ENCODE results near the gene SDCBP2. TPM values are rescaled to one million over a fixed set of nuclear protein-coding genes. Genes with fewer than 3 reads are reported as not detected.

The SDCBP2 gene
- total RNA-seq, 1 donor from 2014 or later, result 2.2 TPM

DNA sequence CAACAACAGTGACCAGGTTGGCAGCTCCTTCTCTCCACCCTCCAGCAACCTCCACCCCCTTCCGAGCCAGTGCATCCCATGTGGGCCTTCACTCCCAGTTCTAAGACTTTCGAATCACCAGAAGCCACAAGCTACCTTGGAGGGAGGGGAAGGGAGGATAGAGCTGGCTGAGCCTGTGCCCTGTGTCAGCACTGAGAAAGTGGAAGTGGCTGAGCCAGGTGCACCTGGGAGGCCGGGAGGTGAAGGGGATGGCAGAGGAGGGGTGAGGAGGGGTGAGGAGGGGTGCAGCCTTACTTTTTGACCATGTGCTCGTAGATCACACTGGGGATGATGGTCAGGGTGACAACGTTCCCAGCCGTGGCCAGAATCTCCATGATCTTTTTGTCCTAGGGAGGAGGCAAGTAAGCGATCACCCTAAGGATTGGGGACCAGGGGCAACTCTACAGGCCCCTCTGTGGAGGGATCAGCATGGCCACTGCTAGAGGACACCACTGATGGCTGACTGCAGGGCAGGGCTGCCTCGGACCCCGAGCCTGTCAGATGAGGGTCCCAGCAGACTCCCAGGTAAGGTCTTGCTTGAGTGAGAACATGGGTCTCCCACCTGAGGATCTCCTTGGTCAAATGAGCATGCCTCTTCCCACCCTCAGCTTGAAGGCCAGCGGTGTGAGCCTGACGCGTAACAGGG is 18.3 kb downstream of the SDCBP2 start:
- Mint-ChIP-seq H3K9me3 (no peaks in the 10 kb centered on the region), H3K4me3 (no peak overlapping the region), H3K27me3 (ENCODE audit: insufficient read depth) (peaks cover 12% of the 10 kb centered on the region), H3K4me1 (ENCODE audit: low read depth) (no peaks in the 10 kb centered on the region), H3K27ac (no peak overlapping the region), H3K36me3 (ENCODE audit: low read depth) (no peaks in the 10 kb centered on the region)
- DNase-seq (ENCODE audit: low spot score), result no peak
- intact Hi-C loops (cut with micrococcal nuclease), result no loop called here

DNA sequence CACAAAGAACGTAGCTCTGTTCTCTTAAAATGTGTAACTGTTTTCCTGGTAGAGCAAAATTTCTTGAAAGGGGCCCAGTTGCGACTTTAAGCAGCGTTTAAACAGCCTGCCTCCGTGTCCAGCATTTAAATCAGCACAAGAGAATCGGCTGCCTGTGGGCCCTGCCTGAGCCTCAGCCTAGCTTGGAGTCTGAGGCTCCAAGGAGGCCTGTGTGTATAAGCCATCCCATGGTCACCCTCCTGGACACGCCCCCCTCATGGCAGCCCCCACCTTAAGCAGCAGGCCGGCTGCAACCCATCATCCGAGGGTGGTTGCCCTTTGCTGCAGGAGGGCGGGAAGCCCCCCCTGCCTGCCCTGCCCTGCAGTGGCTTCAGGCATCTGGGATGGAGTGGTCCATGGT is 18.9 kb downstream of the SDCBP2 start:
- Mint-ChIP-seq H3K9me3 (no peaks in the 10 kb centered on the region), H3K27ac (no peak overlapping the region), H3K36me3 (ENCODE audit: low read depth) (no peaks in the 10 kb centered on the region), H3K4me3 (no peak overlapping the region), H3K27me3 (ENCODE audit: insufficient read depth) (peaks cover 6% of the 10 kb centered on the region), H3K4me1 (ENCODE audit: low read depth) (no peaks in the 10 kb centered on the region)
- intact Hi-C loops (cut with micrococcal nuclease), result no loop called here
- no peak for DNase-seq (ENCODE audit: low spot score)

DNA sequence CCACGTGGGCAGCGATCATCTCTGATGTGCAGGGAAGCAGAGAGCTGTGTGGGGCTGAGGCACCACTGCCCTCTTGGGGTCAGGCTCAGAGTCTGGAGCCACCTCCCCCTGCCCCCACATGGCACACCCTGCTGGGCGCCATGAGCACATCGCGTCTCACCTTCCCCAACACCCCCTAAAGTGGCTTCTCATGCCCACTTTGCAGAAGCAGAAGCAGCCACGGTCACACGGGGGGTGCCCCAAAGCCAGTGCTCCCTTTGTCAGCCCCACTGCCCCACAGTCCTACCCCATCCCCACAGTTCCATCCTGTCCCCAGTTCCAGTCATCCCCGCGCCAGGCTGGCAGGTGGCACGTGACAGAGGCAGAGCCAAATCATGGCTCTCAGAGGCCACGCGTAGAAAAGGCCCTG is 19.5 kb downstream of the SDCBP2 start:
- Mint-ChIP-seq H3K4me1 (ENCODE audit: low read depth) (no peaks in the 10 kb centered on the region), H3K36me3 (ENCODE audit: low read depth) (no peaks in the 10 kb centered on the region), H3K27me3 (ENCODE audit: insufficient read depth) (no peaks in the 10 kb centered on the region), H3K27ac (no peak overlapping the region), H3K4me3 (no peak overlapping the region), H3K9me3 (no peaks in the 10 kb centered on the region)
- intact Hi-C loops (cut with micrococcal nuclease), result no loop called here
- DNase-seq (ENCODE audit: low spot score), result no peak

DNA sequence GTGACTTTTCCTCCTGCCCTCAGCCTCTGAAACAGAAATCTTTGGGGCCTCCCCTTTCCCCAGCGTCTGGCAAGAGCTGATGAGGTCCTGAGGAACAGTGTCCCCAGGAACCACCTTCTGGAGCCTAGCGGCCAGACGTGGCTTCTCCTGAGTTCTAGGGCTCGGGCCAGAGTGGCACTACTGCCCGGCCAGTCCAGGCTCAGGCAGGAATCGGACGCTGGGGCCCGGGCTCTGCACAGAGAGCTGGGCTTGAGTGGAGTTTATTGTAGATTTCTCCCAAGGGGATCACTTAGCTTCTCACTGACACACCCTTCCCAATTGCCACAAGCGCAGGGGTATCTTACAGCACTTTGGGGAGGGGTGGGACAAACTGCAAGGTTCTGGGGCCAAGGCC is 20.2 kb downstream of the SDCBP2 start:
- H3K36me3 Mint-ChIP-seq (ENCODE audit: low read depth), result no peaks in the 10 kb centered on the region
- no peaks in the 10 kb centered on the region for H3K4me1 Mint-ChIP-seq (ENCODE audit: low read depth)
- H3K27ac Mint-ChIP-seq, result no peak overlapping the region
- no peaks in the 10 kb centered on the region for H3K27me3 Mint-ChIP-seq (ENCODE audit: insufficient read depth)
- DNase-seq (ENCODE audit: low spot score), result no peak
- no peak overlapping the region for H3K4me3 Mint-ChIP-seq
- H3K9me3 Mint-ChIP-seq, result no peaks in the 10 kb centered on the region
- intact Hi-C loops (cut with micrococcal nuclease), result no loop called here

DNA sequence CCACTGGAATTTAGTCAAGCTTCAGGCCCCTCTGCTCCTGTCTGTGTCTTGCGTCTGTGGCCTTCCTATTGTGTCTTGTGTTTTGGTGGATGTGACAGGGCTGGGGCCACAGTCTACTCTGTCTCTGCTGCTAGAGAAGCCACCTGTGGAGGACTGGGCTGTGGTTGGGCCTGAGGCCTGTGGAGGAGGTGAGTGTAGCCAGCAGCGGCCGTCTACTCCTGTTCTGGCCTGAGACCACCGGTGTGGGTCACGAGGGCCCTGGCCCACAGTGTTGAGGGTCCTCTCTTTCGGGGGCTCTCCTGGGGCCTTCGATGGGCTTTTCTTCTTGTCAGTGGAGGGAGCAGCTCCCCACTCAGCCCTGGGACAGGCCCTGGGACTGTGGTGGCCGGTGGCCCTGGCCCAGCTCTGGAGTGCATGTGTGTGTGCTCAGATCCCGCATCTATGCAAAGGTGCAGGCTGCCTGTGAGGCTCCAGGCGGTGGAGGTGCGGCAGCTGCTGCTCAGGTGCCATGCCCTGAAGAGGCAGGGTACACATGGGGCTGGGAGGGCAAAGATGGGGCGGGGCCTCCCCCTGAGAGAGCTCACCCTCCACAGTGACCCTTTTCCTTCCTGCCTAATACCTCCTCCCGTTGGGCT is 20.8 kb downstream of the SDCBP2 start:
- Mint-ChIP-seq H3K36me3 (ENCODE audit: low read depth) (no peaks in the 10 kb centered on the region), H3K27ac (no peak overlapping the region), H3K4me3 (no peak overlapping the region), H3K4me1 (ENCODE audit: low read depth) (no peaks in the 10 kb centered on the region), H3K27me3 (ENCODE audit: insufficient read depth) (no peaks in the 10 kb centered on the region), H3K9me3 (no peaks in the 10 kb centered on the region)
- no peak for DNase-seq (ENCODE audit: low spot score)
- intact Hi-C loops (cut with micrococcal nuclease), result no loop called here

DNA sequence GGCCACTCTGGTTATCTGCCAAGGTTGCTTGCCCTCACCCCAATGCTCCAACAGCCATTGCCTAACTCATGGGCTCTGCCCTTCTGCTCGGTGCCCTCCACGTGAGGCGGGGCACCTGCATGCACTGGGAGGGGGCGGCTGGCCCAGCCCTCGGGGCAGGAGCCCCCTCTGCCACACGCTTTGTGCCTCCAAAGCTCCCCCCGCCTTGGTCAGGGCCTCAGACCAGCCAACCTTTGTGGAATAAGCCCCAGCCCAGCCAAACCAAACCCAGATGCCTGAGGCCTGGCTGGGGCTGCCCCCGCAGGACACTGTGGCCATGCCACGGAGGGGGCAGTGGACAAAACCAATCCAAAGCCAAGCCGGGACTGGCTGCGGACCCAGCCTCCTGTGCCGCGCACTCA is 21.4 kb downstream of the SDCBP2 start:
- Mint-ChIP-seq H3K9me3 (no peaks in the 10 kb centered on the region), H3K4me1 (ENCODE audit: low read depth) (no peaks in the 10 kb centered on the region)

DNA sequence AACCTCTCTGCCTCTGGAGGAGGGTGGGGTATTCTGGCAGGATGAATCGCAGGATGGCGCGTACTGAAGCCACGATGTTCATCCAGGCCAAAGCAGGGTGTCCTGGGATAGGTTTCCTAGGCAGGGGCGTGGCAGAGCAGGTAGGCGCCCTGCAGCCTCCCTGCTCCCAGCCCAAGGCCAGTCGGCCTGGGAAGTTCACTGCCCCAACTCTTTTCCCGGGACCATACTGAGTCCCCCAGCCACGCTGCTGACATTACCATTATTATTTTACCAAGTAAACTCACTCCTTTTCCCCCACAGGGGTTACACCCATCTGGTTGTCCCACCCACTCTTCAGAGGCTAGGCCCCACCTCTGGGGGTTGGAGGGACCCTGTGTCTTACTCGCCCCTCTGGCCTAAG is 21.8 kb downstream of the SDCBP2 start:
- H3K36me3 Mint-ChIP-seq (ENCODE audit: low read depth), result no peaks in the 10 kb centered on the region
- no peak overlapping the region for H3K4me3 Mint-ChIP-seq
- no peak overlapping the region for H3K27ac Mint-ChIP-seq
- intact Hi-C loops (cut with micrococcal nuclease), result no loop called here
- no peaks in the 10 kb centered on the region for H3K4me1 Mint-ChIP-seq (ENCODE audit: low read depth)
- DNase-seq (ENCODE audit: low spot score), result no peak
- no peaks in the 10 kb centered on the region for H3K27me3 Mint-ChIP-seq (ENCODE audit: insufficient read depth)
- H3K9me3 Mint-ChIP-seq, result no peaks in the 10 kb centered on the region

More for the DNA sequence above, 21.4 kb downstream of the SDCBP2 start:
- Mint-ChIP-seq H3K4me3 (no peak overlapping the region), H3K36me3 (ENCODE audit: low read depth) (no peaks in the 10 kb centered on the region), H3K27me3 (ENCODE audit: insufficient read depth) (no peaks in the 10 kb centered on the region), H3K27ac (no peak overlapping the region)
- no peak for DNase-seq (ENCODE audit: low spot score)
- intact Hi-C loops (cut with micrococcal nuclease), result no loop called here

DNA sequence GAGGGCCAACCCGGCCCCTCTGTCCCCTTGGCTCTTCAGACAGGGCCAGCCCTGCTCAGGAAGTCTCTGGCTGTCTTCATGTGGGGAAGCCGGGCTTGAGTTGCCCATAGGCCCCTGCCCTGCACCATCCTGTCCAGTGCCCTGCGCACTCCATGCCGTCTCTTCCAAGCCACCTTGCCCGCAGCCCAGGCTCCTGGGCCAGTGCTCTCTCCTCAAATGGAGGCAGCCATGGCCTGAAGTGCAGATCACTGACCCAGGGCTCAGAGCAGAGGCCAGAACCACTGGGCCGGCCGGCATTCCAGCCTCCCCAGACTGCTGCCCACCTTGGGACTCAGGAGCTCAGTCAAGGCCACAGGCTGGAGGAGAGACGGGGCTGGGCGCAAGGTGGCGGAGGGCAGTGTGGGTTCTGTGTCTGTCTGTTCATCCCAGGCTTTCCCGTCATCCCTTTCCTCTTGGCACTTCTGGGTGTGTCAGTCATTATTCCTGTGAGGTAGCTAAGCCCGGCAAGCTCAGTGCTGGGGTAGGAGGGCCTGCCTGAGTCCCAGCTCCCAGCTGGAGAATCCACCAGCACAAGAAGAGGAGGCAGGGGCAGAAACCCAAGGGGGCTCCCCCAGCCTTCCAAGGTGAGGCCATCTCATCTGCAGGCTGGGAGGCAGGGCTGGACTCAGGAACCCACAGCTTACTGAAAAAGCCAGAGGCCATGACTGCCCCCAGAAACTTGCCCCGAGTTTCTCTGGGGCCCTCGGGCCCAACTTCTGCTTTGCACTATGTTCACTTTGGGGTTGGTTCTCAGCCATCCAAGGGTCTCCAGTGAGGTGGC is 22.4 kb downstream of the SDCBP2 start:
- no peaks in the 10 kb centered on the region for H3K9me3 Mint-ChIP-seq
- H3K36me3 Mint-ChIP-seq (ENCODE audit: low read depth), result no peaks in the 10 kb centered on the region
- H3K4me3 Mint-ChIP-seq, result no peak overlapping the region
- no peaks in the 10 kb centered on the region for H3K27me3 Mint-ChIP-seq (ENCODE audit: insufficient read depth)
- no peak overlapping the region for H3K27ac Mint-ChIP-seq
- DNase-seq (ENCODE audit: low spot score), result no peak
- H3K4me1 Mint-ChIP-seq (ENCODE audit: low read depth), result no peaks in the 10 kb centered on the region
- intact Hi-C loops (cut with micrococcal nuclease), result no loop called here

DNA sequence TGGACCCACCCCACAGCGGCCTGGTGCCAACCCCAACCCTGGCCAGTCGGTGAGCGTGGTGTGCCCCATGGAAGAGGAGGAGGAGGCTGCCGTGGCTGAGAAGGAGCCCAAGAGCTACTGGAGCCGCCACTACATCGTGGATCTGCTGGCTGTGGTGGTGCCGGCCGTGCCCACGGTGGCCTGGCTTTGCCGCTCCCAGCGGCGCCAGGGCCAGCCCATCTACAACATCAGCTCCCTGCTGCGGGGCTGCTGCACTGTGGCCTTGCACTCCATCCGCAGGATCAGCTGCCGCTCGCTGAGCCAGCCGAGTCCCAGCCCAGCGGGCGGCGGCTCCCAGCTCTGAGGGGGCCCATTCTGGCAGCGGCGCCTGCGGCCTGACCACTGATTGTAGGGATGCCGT is 23.2 kb downstream of the SDCBP2 start:
- Mint-ChIP-seq H3K27me3 (ENCODE audit: insufficient read depth) (no peaks in the 10 kb centered on the region), H3K36me3 (ENCODE audit: low read depth) (peaks cover 3% of the 10 kb centered on the region), H3K4me3 (no peak overlapping the region), H3K27ac (peak overlapping the region; percentile 23), H3K4me1 (ENCODE audit: low read depth) (peaks cover 8% of the 10 kb centered on the region), H3K9me3 (no peaks in the 10 kb centered on the region)
- no peak for DNase-seq (ENCODE audit: low spot score)
- intact Hi-C loops (cut with micrococcal nuclease), result no loop called here

DNA sequence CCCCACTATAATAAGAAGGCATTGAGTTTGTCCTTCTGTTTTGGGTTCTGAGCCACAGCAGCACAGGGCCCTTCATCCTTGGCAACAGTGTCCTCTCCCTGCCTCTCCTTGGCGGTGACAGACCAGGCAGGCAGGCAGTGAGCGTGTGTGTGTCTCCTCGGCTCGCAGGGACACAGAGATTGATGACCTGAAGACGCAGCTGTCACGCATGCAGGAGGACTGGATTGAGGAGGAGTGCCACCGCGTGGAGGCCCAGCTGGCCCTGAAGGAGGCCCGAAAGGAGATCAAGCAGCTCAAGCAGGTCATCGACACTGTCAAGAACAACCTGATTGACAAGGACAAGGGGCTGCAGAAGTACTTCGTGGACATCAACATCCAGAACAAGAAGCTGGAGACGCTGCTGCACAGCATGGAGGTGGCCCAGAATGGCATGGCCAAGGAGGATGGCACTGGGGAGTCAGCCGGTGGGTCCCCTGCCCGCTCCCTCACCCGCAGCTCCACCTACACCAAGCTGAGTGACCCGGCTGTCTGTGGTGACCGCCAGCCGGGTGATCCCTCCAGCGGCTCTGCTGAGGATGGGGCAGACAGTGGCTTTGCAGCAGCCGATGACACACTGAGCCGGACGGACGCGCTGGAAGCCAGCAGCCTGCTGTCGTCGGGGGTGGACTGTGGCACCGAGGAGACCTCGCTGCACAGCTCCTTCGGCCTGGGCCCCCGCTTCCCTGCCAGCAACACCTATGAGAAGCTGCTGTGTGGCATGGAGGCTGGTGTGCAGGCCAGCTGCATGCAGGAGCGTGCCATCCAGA is 24.0 kb downstream of the SDCBP2 start:
- Mint-ChIP-seq H3K4me3 (no peak overlapping the region), H3K9me3 (no peaks in the 10 kb centered on the region), H3K27me3 (ENCODE audit: insufficient read depth) (no peaks in the 10 kb centered on the region), H3K36me3 (ENCODE audit: low read depth) (peaks cover 3% of the 10 kb centered on the region), H3K4me1 (ENCODE audit: low read depth) (peaks cover 16% of the 10 kb centered on the region), H3K27ac (peak overlapping the region; percentile 21)
- intact Hi-C loops (cut with micrococcal nuclease), result loop anchor here (5.0 kb wide), 1 partner anchor 78 kb away; the partner anchor contains the start of gene RAD21L1
- DNase-seq (ENCODE audit: low spot score), result no peak

DNA sequence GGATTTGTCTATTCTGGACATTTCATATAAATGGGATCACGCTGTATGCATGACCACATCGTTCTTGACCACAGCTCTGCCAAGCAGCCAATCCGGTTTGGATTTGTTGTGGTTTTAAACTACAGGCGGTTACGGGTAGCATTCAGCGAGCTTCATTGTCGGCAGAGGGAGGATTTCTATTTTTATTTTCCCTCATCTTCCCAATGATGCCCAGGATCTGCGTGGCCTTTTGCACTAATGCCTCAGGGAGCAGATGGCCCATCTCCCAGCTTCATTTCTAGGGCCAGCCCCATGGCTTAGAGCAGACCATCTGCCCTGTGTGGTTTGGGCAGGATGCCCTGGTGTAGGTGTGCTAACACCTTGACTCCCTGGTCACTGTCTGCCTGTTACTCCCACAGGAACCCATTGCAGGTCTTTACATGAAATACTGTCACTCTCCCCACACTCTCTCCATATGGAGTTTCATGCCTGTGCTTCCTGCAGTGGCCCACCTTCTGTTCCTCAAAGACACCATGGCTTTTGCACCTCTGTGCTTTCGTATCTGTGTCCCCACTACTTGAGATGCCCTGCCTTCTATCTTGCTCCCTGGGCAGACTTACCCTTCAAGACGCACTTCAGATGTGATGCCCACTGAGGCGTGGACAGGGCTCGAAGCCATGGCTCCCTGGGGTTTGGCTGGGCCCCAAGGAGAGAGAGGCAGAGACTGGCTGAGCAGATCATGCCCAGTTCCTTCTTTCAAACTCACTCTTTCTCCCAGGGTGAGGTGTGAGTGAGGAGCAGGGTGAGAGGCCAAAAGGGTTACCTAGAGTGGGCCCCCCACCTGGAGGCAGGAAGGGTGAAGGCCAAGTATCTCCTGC is 26.0 kb downstream of the SDCBP2 start:
- Mint-ChIP-seq H3K27ac (no peak overlapping the region), H3K9me3 (no peaks in the 10 kb centered on the region), H3K27me3 (ENCODE audit: insufficient read depth) (no peaks in the 10 kb centered on the region), H3K4me1 (ENCODE audit: low read depth) (peaks cover 27% of the 10 kb centered on the region), H3K36me3 (ENCODE audit: low read depth) (peaks cover 4% of the 10 kb centered on the region), H3K4me3 (no peak overlapping the region)
- no peak for DNase-seq (ENCODE audit: low spot score)
- intact Hi-C loops (cut with micrococcal nuclease), result loop anchor here (5.0 kb wide), 1 partner anchor 76 kb away; the partner anchor contains the start of gene RAD21L1

DNA sequence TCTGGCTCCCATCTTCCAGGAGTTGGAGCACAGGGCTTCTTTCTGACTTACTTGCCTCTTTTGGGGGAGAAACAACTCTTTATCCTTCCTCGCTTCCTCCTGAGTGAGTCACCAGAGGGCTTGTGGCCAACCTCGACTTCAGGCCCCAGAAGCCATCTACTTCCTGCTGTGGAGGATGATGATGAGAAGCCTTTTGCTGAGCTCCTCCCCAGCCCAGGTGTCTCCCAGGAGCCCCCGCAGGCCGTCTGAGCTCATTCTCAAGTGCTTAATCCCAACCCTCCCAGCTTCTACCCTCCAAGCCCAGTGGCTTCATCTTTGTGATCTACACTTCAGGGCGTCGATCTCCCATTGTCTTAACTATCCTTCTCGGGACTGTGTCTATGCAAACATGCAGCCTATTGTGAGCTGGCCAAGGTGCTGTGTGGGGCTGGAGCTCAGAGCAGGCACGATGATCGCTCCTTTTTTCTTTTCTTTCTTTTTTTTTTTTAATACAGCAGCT is 27.9 kb downstream of the SDCBP2 start:
- Mint-ChIP-seq H3K4me1 (ENCODE audit: low read depth) (peaks cover 27% of the 10 kb centered on the region), H3K27me3 (ENCODE audit: insufficient read depth) (no peaks in the 10 kb centered on the region), H3K36me3 (ENCODE audit: low read depth) (peaks cover 4% of the 10 kb centered on the region), H3K27ac (peak overlapping the region; percentile 92), H3K4me3 (peak overlapping the region; percentile 67), H3K9me3 (no peaks in the 10 kb centered on the region)
- DNase-seq (ENCODE audit: low spot score), result peak; percentile 55
- intact Hi-C loops (cut with micrococcal nuclease), result loop anchor here (5.0 kb wide), 1 partner anchor 74 kb away; the partner anchor contains the start of gene RAD21L1

All from activated T-helper 1 cell treated with anti-CD3 and anti-CD28 coated beads, Interleukin-12 subunit alpha, Interleukin-12 subunit beta, Interleukin-2, Interleukin-4 antibody, amounts not matched to agents 30 ng/mL and 10 ng/mL and 1 ng/mL, durations not matched to agents 14 hours and 24 hours and 36 hours (primary cell).